Embryonic facial prominence (tissue), 1 donor: ENCODE data around the gene FAM120A.

Experiments
- DNase-seq: peaks from one replicate; pipeline ENCODE4 v3.0.0-alpha.2; 2016; ENCODE audit errors: extremely low spot score

The FAM120A gene

GRCh38 chr9:93594041-93594756, 142.7 kb downstream of the FAM120A start:
- no peak for DNase-seq

DNA sequence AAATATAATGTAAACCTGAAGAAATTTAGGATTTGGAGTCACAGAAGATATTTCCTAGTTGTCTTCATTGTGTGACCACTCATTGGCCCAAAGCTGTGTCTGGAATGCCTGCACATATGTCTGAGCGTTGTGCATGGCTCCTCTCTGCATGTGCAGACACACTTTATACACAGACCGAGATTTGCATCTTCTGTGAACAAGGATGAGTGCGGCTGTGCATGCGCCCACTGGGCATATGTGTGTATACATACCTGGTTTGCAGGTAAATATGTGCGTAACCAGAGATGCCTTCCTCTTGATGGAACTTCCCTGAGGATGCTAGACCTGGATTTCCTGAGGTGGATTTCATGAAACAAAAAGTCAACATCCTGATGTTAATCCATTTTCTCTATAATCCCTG, 144.0 kb downstream of the FAM120A start:
- no peak for DNase-seq

DNA sequence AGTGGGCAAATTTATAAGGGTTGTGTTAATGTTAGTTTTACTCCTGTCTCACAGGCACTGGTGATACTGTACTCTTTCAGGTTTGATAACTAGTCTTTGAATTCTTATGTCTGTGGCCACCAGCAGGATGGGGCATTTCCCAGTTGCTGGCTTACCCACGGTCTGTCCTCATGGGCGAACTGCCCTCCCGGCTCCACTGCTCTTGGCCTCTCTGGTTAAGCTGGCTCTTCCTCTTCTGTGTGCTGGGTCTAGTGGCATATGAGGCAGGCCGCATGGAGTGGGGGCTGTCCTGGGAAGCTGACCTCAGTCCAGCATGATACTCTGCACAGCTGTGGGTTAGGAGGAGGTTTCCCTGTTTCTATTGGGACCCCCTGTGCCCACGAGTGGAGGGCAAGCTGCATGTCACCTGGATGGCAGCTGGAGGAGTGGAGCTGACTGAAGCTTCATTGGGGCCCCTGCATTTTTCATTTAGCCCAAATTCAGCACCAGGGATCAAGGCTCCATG, 144.4 kb downstream of the FAM120A start:
- DNase-seq = no peak

- DNase-seq = no peak
Measured at GRCh38 chr9:93596399-93596798, 144.9 kb downstream of the FAM120A start.

DNA sequence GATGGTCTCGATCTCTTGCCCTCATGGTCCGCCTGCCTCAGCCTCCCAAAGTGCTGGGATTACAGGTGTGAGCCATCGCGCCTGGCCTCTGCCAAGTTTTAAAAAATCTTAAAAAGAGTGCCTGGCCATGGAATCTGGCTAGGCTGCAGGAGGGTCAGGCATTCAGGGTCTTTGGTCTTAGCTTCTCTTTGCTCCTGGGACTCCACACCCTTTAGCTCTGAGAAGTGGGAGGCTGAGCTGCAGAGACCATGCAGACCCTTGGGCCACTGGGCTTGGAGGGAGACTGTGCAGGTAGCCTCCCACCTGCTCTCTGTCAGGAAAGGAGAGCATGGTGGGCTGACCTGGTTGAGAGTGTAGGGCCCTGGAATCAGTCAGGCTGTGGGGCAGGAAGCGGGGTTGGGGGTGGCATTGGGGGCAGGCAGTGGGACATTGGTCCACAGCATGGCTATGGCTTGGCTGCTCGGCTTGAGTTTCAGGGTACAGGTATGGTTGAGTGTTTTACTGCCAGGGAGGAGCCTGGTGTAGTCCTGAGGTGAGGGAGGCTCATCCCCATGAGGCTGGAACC, 145.7 kb downstream of the FAM120A start:
- DNase-seq = no peak

- DNase-seq = no peak
Measured at GRCh38 chr9:93597871-93598646, 146.6 kb downstream of the FAM120A start.

GRCh38 chr9:93598647-93599241, 147.3 kb downstream of the FAM120A start:
- no peak for DNase-seq

DNA sequence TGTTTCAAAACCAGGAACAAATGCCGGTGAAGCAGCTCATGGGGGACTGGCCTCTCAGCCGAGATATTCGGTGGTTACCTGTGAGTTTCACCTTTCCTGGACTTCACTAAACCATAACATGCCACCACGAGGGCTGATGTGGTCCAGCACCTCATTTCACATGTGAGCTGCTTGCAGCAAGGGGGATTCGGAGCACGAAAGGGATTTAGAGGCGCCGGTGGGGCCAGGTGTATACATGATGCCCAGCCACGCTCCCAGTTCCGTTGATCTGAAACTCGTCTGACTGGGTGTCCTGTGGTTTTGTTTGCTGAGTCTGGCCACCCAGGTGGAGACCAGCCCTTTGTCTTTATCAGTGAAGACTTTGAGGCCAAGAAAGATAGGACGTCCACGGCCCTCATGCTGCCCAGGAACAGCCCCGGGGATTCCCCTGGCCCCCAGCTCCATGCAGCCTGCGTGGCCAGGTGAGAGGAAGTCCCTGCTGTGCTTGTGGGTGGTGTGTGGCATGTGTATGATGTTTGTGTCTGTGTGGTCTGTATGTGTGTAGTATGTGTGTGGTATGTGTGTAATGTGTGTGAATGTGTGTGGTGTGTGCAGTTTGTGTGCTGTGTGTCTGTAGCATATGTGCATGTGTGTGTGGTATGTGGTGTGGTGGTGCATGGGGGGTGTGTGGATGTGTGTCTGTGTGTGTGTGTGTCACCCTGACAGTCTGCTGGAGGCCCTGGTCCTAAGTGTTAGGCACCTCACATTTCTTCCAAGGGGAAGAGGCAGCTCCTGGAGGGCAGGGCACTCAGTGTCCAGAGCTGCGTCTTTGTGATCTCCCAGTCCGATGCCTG, 148.3 kb downstream of the FAM120A start:
- DNase-seq = no peak

DNA sequence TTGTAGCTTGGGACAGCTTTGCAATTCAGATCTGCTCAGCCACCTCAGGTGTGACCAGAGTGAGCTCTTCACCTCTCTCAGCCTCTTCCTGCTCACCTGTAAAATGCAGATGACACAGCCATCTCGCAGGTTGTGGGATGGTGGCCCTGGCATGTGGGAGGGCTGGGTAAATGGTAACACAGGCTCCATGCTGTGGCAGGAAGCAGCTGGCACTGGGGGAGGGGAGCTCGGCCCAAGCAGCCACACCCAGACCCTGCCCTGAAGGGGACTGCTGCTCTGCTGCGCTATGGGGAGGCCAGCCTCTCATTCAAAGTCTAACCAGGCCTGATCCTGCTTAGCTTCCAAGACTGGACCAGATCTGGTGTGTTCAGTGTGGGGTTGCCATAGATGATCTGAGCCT, 149.0 kb downstream of the FAM120A start:
- DNase-seq = no peak

GRCh38 chr9:93601063-93601462, 149.6 kb downstream of the FAM120A start:
- no peak for DNase-seq

DNA sequence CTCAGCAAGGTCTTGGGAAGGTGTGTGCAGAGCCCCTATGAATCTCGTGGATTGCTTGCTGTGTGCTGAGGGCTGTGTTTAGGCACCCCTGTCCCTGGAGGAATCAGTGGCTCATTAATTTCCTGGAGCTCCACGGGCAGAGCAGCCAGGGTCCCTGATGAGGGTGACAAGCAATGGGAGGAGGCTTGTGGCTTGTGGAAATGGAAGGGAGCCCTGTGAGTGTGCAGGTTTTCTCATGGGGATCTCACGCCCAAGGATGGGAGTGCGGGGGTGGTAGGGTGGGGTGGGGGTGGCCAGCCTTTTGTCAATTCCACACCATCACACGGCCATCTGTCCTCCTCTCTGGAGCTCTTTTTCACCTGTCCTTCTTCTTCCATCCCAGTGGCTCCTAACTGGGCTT, 150.2 kb downstream of the FAM120A start:
- no peak for DNase-seq

DNA sequence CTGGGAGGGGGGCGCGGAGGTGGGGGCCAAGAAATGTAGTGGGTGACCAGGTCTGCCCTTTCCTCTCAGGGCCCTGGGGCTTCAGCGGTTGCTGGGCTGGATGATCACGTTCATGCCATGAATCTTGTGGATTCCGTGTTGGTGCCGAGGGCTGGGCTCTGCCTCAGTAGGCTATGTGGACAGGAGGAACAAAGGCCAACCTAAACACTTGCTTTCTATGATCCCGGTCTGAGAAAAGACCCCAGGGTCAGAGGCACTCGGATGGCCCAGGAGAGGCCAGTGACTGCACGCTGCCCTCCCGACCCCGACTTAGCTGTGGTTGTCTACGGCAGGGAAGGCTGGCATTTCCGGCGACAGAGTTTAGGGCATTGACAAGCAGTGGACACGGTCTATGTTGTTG, 151.5 kb downstream of the FAM120A start:
- no peak for DNase-seq

- DNase-seq = no peak
Measured at GRCh38 chr9:93603906-93604326, 152.4 kb downstream of the FAM120A start.

DNA sequence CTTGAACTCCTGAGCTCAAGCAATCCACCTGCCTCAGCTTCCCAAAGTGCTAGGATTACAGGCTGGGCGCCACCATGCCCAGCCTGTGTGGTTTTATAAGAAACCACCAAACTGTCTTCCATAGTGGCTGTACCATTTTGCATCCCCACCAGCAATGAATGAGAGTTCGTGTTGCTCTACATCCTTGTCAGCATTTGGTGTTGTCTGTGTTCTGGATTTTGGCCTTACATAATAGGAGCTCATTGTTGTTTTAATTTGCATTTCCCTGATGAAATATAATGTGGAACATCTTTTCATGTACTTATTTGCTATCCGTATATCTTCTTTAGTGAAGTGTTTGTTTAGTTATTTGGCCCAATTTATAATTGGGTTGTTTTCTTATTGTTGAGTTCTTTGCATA, 154.7 kb downstream of the FAM120A start:
- no peak for DNase-seq

- no peak for DNase-seq
Measured at GRCh38 chr9:93610206-93610605, 158.7 kb downstream of the FAM120A start.

- DNase-seq = no peak
Measured at GRCh38 chr9:93612052-93612795, 160.7 kb downstream of the FAM120A start.

DNA sequence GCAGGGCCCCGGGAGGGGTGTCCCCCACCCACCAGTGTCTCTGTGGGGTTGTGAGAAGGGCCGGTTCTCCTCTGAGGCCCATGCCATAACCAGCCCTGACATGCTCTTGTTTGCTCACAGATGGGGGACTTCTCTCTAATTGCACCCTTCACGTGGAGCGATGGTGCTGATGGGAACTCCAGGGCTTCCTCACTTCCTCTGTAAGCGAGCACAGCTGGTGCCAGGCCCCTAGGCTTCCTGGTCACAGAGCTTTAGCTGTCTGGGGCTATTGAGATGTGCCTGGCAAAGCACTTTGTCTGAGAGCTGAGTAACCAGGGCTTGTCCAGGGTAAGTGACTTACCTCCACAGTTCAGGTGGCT, 161.3 kb downstream of the FAM120A start:
- no peak for DNase-seq

DNA sequence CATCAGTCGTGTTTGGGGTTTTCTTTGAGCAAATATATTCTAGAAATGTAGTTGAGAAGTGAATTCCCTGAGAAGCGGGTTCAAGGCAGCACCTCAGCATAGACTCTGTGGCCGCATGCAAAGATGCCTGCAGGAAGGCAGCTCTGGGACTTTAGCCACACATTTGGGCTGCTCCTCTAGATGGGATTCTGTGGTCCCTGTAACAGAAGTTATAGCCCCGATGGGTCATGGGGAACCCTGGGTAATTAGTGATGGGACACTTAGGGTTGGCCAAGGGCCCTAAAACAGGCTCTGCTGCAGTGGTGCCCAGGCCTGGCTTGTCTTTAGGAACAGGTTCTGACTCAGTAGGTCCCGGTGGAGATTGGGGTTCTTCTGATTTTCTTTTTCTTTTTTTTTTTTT, 161.7 kb downstream of the FAM120A start:
- DNase-seq = no peak

- no peak for DNase-seq
Measured at GRCh38 chr9:93613791-93614190, 162.3 kb downstream of the FAM120A start.

DNA sequence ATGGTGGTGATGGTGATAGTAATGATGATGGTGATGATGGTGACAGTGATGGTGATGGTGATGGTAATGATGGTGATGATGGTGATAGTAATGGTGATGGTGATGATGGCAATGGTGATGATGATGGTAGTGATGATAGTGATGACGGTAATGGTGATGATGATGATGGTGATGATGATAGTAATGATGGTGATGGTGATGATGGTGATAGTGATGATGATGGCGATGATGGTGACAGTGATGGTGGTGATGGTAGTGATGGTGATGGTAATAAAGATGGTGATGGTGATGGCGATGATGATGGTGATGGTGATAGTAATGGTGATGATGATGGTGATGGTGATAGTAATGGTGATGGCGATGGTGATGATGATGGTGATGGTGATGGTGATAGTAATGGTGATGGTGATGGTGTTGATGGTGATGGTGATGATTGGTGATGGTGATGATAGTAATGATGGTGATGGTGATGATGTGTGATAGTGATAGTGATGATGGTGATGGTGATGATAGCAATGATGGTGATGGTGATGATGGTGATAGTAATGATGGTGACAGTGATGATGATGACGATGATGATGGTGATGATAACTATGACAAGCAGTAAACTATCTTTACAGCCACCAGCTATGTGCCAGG, 163.5 kb downstream of the FAM120A start:
- no peak for DNase-seq
